HepG2 (cell line): Measurements from ENCODE around the gene DPEP2NB. TPM values are rescaled to one million over a fixed set of nuclear protein-coding genes. Genes with fewer than 3 reads are reported as not detected.
A peak's percentile ranks its signal among the peaks of the same experiment; 100 is the strongest.

Source experiments
- AHR ChIP-seq: IDR thresholded peaks from 2 replicates; pipeline ENCODE4 v1.6.1; 2018; ENCODE audit warnings: missing genetic modification reagents, missing compliant biosample characterization
- DNMT1 ChIP-seq: sonication (generic); formaldehyde crosslinking; IDR thresholded peaks from 2 replicates; pipeline ENCODE4 v1.5.1; 2020; ENCODE audit warnings: mild to moderate bottlenecking, missing genetic modification reagents
- HDAC6 ChIP-seq: fragments of 200-600 bp; sonication (generic); IDR thresholded peaks from 2 replicates; pipeline ENCODE4 v1.7.0; 2017; ENCODE audit warnings: mild to moderate bottlenecking, antibody characterized with exemption, low read length, low read depth
- IKZF5 ChIP-seq: IDR thresholded peaks from 2 replicates; pipeline ENCODE4 v1.6.1; 2018; ENCODE audit warnings: missing genetic modification reagents, mild to moderate bottlenecking, missing compliant biosample characterization
- MXD4 ChIP-seq: IDR thresholded peaks from 2 replicates; pipeline ENCODE4 v1.6.1; 2016; ENCODE audit warnings: mild to moderate bottlenecking, missing biosample characterization, missing genetic modification reagents
- NAIF1 ChIP-seq: sonication (generic); formaldehyde crosslinking; IDR thresholded peaks from 2 replicates; pipeline ENCODE4 v1.5.0; 2020; ENCODE audit warnings: mild to moderate bottlenecking, missing genetic modification reagents, borderline replicate concordance
- RFXANK ChIP-seq: IDR thresholded peaks from 2 replicates; pipeline ENCODE4 v1.6.1; 2016
- RFXAP ChIP-seq: sonication (generic); formaldehyde crosslinking; IDR thresholded peaks from 2 replicates; pipeline ENCODE4 v1.4.0; 2020; ENCODE audit warnings: missing genetic modification reagents, borderline replicate concordance
- SMAD1 ChIP-seq: sonication (generic); formaldehyde crosslinking; IDR thresholded peaks from 2 replicates; pipeline ENCODE4 v1.4.0; 2020; ENCODE audit warnings: missing genetic modification reagents, low read depth, mild to moderate bottlenecking, borderline replicate concordance
- SMAD9 ChIP-seq: sonication (generic); formaldehyde crosslinking; IDR thresholded peaks from 2 replicates; pipeline ENCODE4 v1.5.1; 2020; ENCODE audit warnings: mild to moderate bottlenecking, missing genetic modification reagents
- TEF ChIP-seq: sonication (generic); formaldehyde crosslinking; IDR thresholded peaks from 2 replicates; pipeline ENCODE4 v1.5.0; 2020; ENCODE audit warnings: missing genetic modification reagents
- ZBTB43 ChIP-seq: sonication (generic); formaldehyde crosslinking; conservative IDR thresholded peaks from 2 replicates; pipeline ENCODE4 v1.4.0; 2020; ENCODE audit warnings: missing genetic modification reagents
- ZFYVE20 ChIP-seq: sonication (generic); formaldehyde crosslinking; IDR thresholded peaks from 2 replicates; pipeline ENCODE4 v1.8.0; 2023; ENCODE audit warnings: low read depth, mild to moderate bottlenecking, moderate library complexity, missing genetic modification reagents, borderline replicate concordance
- ZMYM4 ChIP-seq: sonication (generic); formaldehyde crosslinking; IDR thresholded peaks from 2 replicates; pipeline ENCODE4 v1.8.1; 2023; ENCODE audit warnings: mild to moderate bottlenecking, missing genetic modification reagents
- ZNF264 ChIP-seq: sonication (generic); formaldehyde crosslinking; IDR thresholded peaks from 2 replicates; pipeline ENCODE4 v1.4.0; 2020; ENCODE audit warnings: missing genetic modification reagents
- ZNF296 ChIP-seq: sonication (generic); formaldehyde crosslinking; conservative IDR thresholded peaks from 2 replicates; pipeline ENCODE4 v1.5.0; 2020; ENCODE audit warnings: mild to moderate bottlenecking, missing genetic modification reagents
- ZNF30 ChIP-seq: sonication (generic); formaldehyde crosslinking; IDR thresholded peaks from 2 replicates; pipeline ENCODE4 v1.5.0; 2020; ENCODE audit warnings: mild to moderate bottlenecking, missing genetic modification reagents
- ZNF354B ChIP-seq: sonication (generic); formaldehyde crosslinking; IDR thresholded peaks from 2 replicates; pipeline ENCODE4 v1.8.0; 2022; ENCODE audit warnings: mild to moderate bottlenecking, missing genetic modification reagents
- ZNF563 ChIP-seq: sonication (generic); formaldehyde crosslinking; IDR thresholded peaks from 2 replicates; pipeline ENCODE4 v1.8.0; 2022; ENCODE audit warnings: mild to moderate bottlenecking, moderate library complexity, missing genetic modification reagents
- ZNF709 ChIP-seq: sonication (generic); formaldehyde crosslinking; IDR thresholded peaks from 2 replicates; pipeline ENCODE4 v1.5.0; 2020; ENCODE audit warnings: mild to moderate bottlenecking, missing genetic modification reagents
- ZNF800 ChIP-seq: sonication (generic); formaldehyde crosslinking; IDR thresholded peaks from 2 replicates; pipeline ENCODE4 v1.4.0; 2020; ENCODE audit warnings: missing genetic modification reagents
- ZSCAN21 ChIP-seq: sonication (generic); formaldehyde crosslinking; IDR thresholded peaks from 2 replicates; pipeline ENCODE4 v1.8.0; 2022; ENCODE audit warnings: mild to moderate bottlenecking, missing genetic modification reagents, moderate library complexity, borderline replicate concordance
- polyA plus RNA-seq, 8 experiments: library from polyadenylated mRNA; depleted of rRNA in 3 of 8; stranded (reverse) in 7 of 8; unstranded in 1 of 8; fragments of >200 nt; fragmentation: Illumina TruSeq in 4 of 8; extraction: Trizol in 4 of 8; gene quantifications; 2 replicates each; pipeline versions ENCODE4 v1.2.1 to v1.2.3, GENCODE V29; 2011 to 2016; ENCODE audit warnings: low read depth in 4 of 8, missing spikeins in 1 of 8, mixed read lengths in 1 of 8; ENCODE audit not compliant: insufficient read depth in 1 of 8
- total RNA-seq, 5 experiments: library from RNA; depleted of rRNA; stranded (reverse); fragments of >200 nt; fragmentation: Illumina TruSeq; extraction: Trizol; gene quantifications; 2 replicates each; pipeline ENCODE4 v1.2.3, GENCODE V29; 2016; ENCODE audit warnings: low read depth in 1 of 5
- TF ChIP-seq, protein P1 (sequence below): sonication (generic); formaldehyde crosslinking; IDR thresholded peaks from 2 replicates; pipeline ENCODE4 v1.4.0; 2020; ENCODE audit warnings: missing genetic modification reagents

The DPEP2NB gene
- total and polyA plus RNA-seq, 2 of the 13 experiments (the other 11 are each of a cell fraction or from before 2014, with no cell fraction given): not detected

- TF ChIP-seq SMAD1 (CRISPR knock-in tag): no peak
- no peak for TF ChIP-seq MXD4
- TF ChIP-seq ZSCAN21 (CRISPR knock-in tag): 0 out of 2 replicates have a peak, but pooled peaks have one; percentile 25
- 0 out of 2 replicates have a peak, but pooled peaks have one; percentile 25 for TF ChIP-seq ZNF30 (CRISPR knock-in tag)
- no peak for TF ChIP-seq ZNF296 (CRISPR knock-in tag)
- no peak for TF ChIP-seq ZNF800 (CRISPR knock-in tag)
- TF ChIP-seq, protein P1, sequence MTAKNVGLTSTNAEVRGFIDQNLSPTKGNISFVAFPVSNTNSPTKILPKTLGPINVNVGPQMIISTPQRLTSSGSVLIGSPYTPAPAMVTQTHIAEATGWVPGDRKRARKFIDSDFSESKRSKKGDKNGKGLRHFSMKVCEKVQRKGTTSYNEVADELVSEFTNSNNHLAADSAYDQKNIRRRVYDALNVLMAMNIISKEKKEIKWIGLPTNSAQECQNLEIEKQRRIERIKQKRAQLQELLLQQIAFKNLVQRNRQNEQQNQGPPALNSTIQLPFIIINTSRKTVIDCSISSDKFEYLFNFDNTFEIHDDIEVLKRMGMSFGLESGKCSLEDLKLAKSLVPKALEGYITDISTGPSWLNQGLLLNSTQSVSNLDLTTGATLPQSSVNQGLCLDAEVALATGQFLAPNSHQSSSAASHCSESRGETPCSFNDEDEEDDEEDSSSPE (CRISPR knock-in tag): 0 out of 2 replicates have a peak, but pooled peaks have one; percentile 15
- 0 out of 2 replicates have a peak, but pooled peaks have one; percentile 35 for TF ChIP-seq RFXAP
- 0 out of 2 replicates have a peak, but pooled peaks have one; percentile 30 for TF ChIP-seq ZFYVE20
- TF ChIP-seq ZNF264: no peak
- no peak for TF ChIP-seq SMAD9
- TF ChIP-seq ZNF563 (CRISPR knock-in tag): no peak
- no peak for TF ChIP-seq ZNF354B (CRISPR knock-in tag)
- no peak for TF ChIP-seq RFXANK
- TF ChIP-seq DNMT1 (CRISPR knock-in tag): no peak
- no peak for TF ChIP-seq TEF
- TF ChIP-seq IKZF5 (CRISPR knock-in tag): no peak
- TF ChIP-seq AHR (CRISPR knock-in tag): no peak
- TF ChIP-seq HDAC6: no peak
- TF ChIP-seq ZNF709 (CRISPR knock-in tag): no peak
- no peak for TF ChIP-seq NAIF1
- TF ChIP-seq ZMYM4 (CRISPR knock-in tag): no peak; the same call in 1 of the 2 replicates
- TF ChIP-seq ZBTB43 (CRISPR knock-in tag): no peak
Observed at GRCh38 chr16:67965668-67966548, 49.8 kb downstream of the DPEP2NB start (continued).
